AG09309 (cell line): Measurements from ENCODE around the gene TSPAN3.

ENCODE experiments used
- DNase-seq: peaks from one replicate; pipeline ENCODE4 v3.0.0-alpha.2; 2010; ENCODE audit warnings: low read depth
- H3K4me3 ChIP-seq: 2 replicates; pipeline ENCODE4 v1.5.1; 2011; ENCODE audit warnings: mild to moderate bottlenecking, low read depth, low read length, moderate library complexity; ENCODE audit not compliant: control insufficient read depth
- TF ChIP-seq, protein P1 (sequence below): IDR thresholded peaks from 2 replicates; pipeline ENCODE4 v1.5.1; 2011; ENCODE audit warnings: mild to moderate bottlenecking, low read depth, low read length, inconsistent platforms; ENCODE audit not compliant: insufficient read depth, control insufficient read depth; ENCODE audit errors: missing control alignments

Gene TSPAN3

GRCh38 chr15:77091097-77091496, 20.2 kb upstream of the TSPAN3 start:
- TF ChIP-seq, protein P1, sequence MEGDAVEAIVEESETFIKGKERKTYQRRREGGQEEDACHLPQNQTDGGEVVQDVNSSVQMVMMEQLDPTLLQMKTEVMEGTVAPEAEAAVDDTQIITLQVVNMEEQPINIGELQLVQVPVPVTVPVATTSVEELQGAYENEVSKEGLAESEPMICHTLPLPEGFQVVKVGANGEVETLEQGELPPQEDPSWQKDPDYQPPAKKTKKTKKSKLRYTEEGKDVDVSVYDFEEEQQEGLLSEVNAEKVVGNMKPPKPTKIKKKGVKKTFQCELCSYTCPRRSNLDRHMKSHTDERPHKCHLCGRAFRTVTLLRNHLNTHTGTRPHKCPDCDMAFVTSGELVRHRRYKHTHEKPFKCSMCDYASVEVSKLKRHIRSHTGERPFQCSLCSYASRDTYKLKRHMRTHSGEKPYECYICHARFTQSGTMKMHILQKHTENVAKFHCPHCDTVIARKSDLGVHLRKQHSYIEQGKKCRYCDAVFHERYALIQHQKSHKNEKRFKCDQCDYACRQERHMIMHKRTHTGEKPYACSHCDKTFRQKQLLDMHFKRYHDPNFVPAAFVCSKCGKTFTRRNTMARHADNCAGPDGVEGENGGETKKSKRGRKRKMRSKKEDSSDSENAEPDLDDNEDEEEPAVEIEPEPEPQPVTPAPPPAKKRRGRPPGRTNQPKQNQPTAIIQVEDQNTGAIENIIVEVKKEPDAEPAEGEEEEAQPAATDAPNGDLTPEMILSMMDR, result no peak
- H3K4me3 ChIP-seq, result no peak overlapping the region
- DNase-seq, result no peak

- TF ChIP-seq, protein P1, result no peak
- DNase-seq, result no peak
- H3K4me3 ChIP-seq, result no peak overlapping the region
Measured at GRCh38 chr15:77087213-77087612, 16.3 kb upstream of the TSPAN3 start.

DNA sequence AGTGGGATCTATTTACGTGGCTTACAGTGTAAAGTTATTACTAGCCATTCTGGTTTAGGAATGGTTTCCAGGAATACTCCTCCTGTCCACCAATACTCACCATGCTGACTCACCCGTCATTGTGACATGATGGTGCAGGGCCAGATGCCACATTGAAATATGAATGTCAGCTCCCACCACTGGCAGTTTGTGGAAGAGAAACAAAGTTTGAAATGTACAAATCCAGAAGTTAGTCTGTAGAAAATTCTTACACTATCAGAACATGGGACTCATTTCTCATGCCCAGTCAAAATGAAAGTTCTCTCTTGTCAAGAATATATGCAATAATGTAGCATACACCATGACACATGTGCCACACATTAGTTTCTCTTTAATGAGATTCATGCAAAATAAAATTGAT, 14.4 kb upstream of the TSPAN3 start:
- H3K4me3 ChIP-seq, result no peak overlapping the region
- TF ChIP-seq, protein P1, result no peak
- DNase-seq, result no peak

DNA sequence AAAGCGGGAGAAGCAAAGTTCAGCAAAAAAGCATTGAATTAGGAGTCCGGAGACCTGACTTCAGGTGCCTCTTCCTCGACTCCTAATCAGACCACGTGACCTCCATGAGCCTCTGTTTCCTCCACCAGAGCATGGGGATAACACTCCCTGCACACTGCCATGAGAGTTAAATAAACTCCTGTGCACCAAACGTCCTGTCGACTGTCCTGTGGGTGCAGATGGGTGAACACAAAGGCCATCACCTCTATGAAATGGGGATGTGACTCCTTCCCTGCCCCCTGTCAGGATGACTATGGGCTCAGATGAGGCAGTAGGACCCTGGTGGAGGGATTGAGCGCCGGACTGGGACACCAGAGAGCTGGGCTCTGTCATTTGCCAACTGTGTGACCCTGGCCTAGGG, 13.5 kb upstream of the TSPAN3 start:
- TF ChIP-seq, protein P1, result no peak
- DNase-seq, result no peak

DNA sequence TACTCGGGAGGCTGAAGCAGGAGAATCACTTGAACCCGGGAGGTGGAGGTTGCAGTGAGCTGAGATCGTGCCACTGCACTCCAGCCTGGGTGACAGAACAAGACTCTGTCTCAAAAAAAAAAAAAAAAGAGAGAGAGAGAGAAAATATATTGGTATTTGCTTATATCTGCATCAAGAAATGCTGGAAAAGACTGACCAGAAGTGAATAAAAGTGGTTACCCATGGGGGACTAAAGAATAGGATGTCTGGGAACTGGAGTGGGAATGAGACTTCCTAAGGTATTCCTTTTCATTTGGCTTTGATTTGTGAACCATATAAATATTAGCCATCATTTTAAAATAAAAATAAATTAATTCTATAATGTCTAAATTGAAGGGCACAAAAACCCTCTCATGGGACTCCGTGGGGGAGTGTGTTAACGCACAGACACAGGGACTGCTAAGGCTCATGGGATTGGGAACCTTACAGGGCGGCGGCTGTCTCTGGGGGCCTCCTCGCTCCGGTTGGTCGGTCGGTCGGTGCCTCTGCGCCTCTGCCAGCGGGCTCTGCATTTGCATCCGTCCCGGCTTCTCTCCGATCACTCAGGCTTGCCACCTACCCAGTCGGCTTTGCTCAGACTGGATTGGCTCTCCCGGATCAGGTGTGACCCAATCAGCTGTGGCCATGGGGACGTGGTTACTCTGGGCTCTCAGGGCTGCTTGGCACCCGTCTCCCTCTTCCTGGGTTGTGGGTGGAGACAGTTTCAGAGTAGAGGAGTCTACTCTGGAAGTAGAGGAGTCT, 12.7 kb upstream of the TSPAN3 start:
- TF ChIP-seq, protein P1, result no peak
- H3K4me3 ChIP-seq, result no peak overlapping the region
- DNase-seq, result no peak

More for the DNA sequence above, 13.5 kb upstream of the TSPAN3 start:
- H3K4me3 ChIP-seq, result no peak overlapping the region

GRCh38 chr15:77081971-77082370, 11.1 kb upstream of the TSPAN3 start:
- DNase-seq, result no peak
- no peak overlapping the region for H3K4me3 ChIP-seq
- TF ChIP-seq, protein P1, result no peak
